MM.1S (cell line): ENCODE measurements around the gene OR5K2.

Experiments used
- CTCF ChIP-seq: fragments of 300-600 bp; sonication (generic); IDR thresholded peaks from 2 replicates; pipeline ENCODE4 v1.5.1; 2016; ENCODE audit warnings: antibody characterized with exemption, low read length, mixed read lengths
- EZH2 ChIP-seq: fragments of 300-600 bp; sonication (generic); optimal IDR thresholded peaks from 2 replicates; pipeline ENCODE3; 2017; ENCODE audit warnings: low read depth, mild to moderate bottlenecking, antibody characterized with exemption, low read length, mixed read lengths
- EZH2phosphoT487 ChIP-seq: fragments of 300-600 bp; sonication (generic); IDR thresholded peaks from 2 replicates; pipeline ENCODE4 v1.6.1; 2018; ENCODE audit warnings: antibody characterized with exemption, low read length

DNA sequence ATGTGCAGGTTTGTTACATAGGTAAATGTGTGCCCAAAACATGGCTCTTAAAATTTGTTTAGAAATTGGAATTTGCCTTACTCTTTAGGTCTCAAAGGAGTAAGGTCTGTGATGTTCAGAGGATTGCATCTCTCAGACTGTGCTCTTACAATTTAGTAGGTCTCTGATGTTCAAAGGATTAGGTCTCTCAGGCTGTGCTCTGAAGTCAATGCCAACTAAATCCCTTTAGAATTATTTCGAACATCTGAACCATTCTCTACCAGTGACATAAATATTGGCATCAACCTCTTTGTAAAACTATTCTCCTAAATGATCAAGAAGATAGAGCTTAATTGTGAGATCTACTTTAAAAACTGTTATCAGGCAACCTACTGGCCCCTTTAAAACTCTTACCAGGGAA lies 34.6 kb upstream of the OR5K2 start, which contains the start of gene OR5K1:
- TF ChIP-seq EZH2 (no peak), CTCF (no peak), EZH2phosphoT487 (no peak)
